ENCODE results near the gene ANKRD6. TPM values are rescaled to one million over a fixed set of nuclear protein-coding genes. Genes with fewer than 3 reads are reported as not detected.
"Not testable (repeated sequence)": the region's sequence is repeated elsewhere in the genome, so short reads cannot be mapped to it uniquely, and the experiment has no call there.

ANKRD6 gene
- total RNA-seq, 1 donor from 2014 or later = 0.48 TPM

DNA sequence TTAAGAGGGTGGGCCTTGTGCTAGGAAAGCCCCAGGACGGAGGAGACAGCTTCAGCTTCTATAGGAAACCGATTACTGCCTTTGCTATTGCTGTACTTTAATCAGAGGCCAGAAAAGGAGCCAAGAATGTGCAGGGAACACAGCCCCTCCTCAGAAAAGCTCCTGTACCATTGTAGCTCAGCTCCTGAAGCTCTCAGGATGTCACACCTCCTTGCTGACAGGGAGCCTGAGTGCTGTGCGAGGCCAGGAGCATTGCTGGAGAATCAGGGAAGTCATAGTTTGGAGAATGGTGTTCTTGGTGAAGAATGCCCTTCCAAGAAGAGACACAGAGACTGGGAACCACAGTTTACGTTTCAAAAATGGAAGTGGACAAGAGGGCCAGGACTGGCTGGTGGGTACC is 158.8 kb downstream of the ANKRD6 start:
- no peak for DNase-seq (ENCODE audit: low read depth)

GRCh38 chr6:89596056-89596455 is 163.1 kb downstream of the ANKRD6 start:
- DNase-seq (ENCODE audit: low read depth) = no peak

GRCh38 chr6:89596484-89596883 is 163.5 kb downstream of the ANKRD6 start:
- no peak for DNase-seq (ENCODE audit: low read depth)

DNA sequence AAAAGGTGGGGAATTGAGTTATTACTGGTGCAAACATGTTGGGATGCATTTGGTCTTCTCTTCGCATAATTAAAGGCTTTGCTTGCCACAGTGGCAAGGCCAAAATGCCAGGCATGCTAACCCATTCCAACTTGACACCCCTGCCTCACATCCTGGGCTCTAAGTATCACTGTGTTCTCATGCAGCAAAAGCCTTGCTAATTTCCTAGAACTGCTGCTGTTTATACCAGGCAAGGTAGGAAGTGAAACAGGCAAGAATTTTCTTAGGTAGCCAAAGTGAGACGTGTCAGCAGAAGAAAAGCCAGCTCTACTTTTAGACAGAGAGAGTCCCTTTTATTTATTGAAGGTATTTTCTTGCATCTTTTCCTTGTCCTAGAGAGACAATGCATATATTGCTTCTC is 164.4 kb downstream of the ANKRD6 start:
- DNase-seq (ENCODE audit: low read depth) = no peak

DNA sequence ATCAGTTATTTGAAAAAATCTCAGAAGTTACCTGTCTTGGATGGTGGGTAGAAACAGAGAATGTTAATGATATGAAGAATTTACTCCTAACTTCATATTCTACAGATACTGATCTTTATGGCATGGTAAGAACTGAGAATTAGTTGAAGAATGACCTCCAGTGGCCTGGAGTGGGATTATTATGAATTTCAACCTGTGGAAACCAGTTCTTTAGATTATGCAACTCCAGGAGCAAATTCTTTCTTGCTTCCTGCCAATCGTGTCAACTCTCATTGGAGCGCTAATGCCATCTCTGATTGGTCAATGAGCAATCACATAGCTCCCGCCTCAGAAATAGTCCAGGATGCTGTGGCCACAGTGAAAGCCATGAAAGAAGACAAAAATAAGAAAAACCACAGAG is 165.0 kb downstream of the ANKRD6 start:
- DNase-seq (ENCODE audit: low read depth) = peak; percentile 10

DNA sequence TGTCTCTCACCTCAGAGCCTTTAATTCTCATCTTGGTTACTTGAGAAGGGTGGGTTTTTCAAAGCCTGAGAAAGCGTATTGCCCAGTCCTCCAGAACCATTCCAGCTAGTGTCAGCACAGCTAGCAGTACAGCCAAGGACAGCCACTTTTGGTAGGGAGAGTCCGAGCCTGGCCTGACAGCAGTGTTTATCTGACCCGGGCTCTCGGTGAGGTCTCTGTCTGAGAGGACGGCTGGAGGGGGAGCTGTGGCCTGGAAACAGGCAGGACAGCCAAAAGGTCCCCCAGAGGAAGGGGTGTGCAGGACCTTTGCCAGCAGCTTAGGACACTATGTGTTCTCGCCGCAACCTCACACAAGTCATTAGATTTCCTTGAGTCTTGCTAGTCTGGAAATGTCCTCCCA is 166.8 kb downstream of the ANKRD6 start:
- DNase-seq (ENCODE audit: low read depth) = no peak

- DNase-seq (ENCODE audit: low read depth) = no peak
Measured at GRCh38 chr6:89602166-89602565, 169.2 kb downstream of the ANKRD6 start.

DNA sequence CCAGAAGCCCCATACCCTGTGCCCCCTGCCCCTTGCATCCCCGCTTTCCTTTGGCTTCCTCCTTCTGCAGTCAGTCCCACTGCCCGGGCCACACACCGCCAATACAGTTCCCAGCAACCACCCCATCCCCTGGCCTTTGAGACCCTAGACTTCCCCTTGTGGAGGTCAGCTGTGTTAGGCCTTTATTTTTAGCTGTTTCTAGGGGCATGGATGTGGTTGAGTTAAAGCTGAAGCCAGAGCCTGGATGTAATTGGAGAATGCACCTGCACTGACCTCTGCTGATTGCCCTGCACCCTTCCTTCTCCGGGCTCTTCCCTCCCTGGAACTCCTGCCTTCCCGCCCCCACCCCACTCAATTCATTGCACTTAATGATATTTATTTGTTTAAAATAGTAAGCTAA is 171.7 kb downstream of the ANKRD6 start:
- peak; percentile 30 for DNase-seq (ENCODE audit: low read depth)

- no peak for DNase-seq (ENCODE audit: low read depth)
Measured at GRCh38 chr6:89605861-89606260, 172.9 kb downstream of the ANKRD6 start.

- DNase-seq (ENCODE audit: low read depth) = peak; percentile 28
Measured at GRCh38 chr6:89610149-89610642, 177.2 kb downstream of the ANKRD6 start.

DNA sequence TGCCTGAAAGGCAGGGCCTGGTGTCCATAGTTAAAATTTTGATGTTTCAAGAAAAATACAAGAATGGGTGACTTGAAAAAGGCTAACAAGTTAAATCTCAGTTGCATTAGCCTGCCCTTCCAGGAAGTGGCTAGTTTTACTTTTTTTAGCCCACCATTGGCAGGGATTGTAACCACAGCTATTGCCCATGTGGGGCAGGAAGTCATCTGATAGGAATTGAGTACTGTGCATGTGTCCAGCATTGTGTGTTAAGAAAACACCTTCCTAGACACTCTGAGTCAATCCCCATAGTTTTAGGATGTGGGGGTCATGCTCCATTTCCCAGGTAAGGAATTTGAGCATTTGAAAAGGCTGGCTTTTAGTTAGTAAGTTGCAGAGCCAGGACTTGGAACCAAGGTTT is 178.7 kb downstream of the ANKRD6 start:
- peak; percentile 53 for DNase-seq (ENCODE audit: low read depth)

- DNase-seq (ENCODE audit: low read depth) = peak; percentile 16
Measured at GRCh38 chr6:89612121-89612520, 179.2 kb downstream of the ANKRD6 start.

DNA sequence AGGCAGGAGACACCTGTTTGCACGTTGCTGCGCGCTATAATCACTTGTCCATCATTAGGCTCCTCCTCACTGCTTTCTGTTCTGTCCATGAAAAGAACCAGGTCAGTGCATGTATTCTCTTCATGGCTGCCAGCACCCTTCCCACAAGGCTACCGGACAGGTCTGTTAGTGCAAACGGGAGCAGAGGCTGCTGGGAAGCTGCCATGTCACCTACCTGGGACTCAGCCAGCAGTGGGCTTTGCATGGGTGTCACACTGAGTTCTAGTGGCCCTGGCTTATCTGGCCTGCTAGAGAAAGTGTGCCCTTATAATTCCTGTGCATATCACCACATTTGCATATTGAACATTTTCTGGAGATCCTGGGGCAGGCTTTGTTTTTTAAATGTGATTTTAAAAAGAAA is 180.8 kb downstream of the ANKRD6 start:
- no peak for DNase-seq (ENCODE audit: low read depth)

- DNase-seq (ENCODE audit: low read depth) = no peak
Measured at GRCh38 chr6:89615882-89616281, 182.9 kb downstream of the ANKRD6 start.

DNA sequence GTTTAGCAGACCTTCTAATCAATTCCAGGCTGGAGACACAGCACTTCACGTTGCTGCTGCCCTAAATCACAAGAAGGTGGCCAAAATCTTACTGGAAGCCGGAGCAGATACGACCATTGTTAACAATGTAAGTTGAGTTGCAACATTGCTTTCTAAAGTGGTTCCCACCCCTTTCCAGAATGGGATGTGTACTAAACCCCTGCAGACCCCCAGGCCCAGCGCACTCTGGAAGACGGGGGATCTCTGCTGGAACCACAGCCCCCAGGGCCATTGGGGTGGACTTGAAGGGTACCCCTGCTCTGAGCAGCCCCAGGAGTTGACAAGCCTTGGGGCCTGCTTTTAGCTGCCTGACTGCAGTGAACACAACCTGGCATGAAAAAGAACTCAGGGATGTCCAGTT is 183.6 kb downstream of the ANKRD6 start:
- no peak for DNase-seq (ENCODE audit: low read depth)

DNA sequence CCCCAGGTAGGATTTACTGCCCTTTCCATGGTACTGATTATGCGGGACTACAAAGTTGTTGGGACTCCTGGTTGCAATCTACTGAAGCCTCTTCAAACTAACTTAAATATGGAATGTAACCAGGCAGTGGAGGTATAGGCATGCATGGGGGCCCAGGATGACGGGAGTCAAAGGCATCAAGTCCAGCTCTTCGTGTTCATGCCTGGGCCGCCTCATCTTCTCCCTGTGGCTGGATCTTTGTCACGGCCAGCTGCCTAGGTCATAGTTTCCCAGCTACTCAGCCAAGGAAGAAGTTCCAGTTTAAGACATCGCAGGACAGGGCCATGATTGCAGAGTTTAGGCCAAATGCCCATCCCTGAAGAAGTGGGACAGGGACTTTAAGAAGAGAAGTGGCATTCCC is 185.1 kb downstream of the ANKRD6 start:
- DNase-seq (ENCODE audit: low read depth) = no peak

GRCh38 chr6:89619567-89619966 is 186.6 kb downstream of the ANKRD6 start:
- no peak for DNase-seq (ENCODE audit: low read depth)

- DNase-seq (ENCODE audit: low read depth) = no peak
Measured at GRCh38 chr6:89623749-89624148, 190.8 kb downstream of the ANKRD6 start.

- DNase-seq (ENCODE audit: low read depth) = no peak
Measured at GRCh38 chr6:89630488-89630887, 197.5 kb downstream of the ANKRD6 start.

- not testable (repeated sequence) for DNase-seq (ENCODE audit: low read depth)
Measured at GRCh38 chr6:89636412-89636811, 203.5 kb downstream of the ANKRD6 start.

GRCh38 chr6:89637960-89638319 is 205.0 kb downstream of the ANKRD6 start:
- DNase-seq (ENCODE audit: low read depth) = no peak

DNA sequence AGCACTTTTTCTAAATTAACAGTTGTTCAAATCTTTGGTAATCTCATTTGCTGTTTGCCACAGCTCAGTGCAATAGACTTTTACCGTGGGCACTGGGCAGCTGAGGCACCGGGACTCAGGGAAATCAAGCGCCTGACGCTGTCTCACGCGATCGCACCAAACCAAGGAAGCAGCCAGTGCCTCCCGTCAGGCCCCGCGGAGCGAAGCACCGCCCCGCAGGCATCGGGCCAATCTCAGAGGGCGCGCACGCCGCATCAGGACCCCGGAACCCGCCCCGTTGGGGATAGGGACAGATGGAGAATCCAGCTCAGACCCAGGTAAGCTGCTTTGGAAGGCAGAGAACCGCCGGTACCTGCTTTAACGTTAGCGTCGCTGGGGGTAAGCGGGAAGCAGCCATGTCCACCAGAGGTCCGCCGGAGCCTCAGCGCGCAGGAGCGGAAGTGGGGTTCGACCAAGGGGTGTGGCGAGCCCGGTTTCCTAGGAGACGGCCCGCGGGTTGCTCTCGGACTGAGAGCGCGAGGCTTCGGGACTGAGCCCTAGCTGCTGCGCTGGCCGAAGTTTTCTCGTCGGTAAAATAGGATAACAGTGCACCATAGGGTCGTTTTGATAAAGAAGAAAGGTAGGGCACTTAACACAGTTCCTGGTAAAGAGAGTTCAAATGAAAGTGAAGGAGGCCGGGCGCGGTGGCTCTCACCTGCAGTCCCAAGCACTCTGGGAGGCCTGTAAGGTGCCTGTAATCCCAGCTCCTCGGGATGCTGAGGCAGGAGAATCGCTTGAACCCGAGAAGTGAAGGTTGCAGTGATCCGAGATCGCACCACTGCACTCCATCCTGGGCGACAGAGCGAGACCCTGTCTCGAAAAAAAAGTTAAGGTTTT is 205.6 kb downstream of the ANKRD6 start, which contains the start of gene LYRM2:
TSS of gene LYRM2 (minus strand) at position 428 of the 876 bp plus-strand sequence. CDS start at position 397, 31 bp downstream.
- DNase-seq (ENCODE audit: low read depth) = peak; percentile 96

GRCh38 chr6:89640804-89641203 is 207.9 kb downstream of the ANKRD6 start:
- DNase-seq (ENCODE audit: low read depth) = no peak

Data from myocyte (in vitro differentiated cells).